ENCODE measurements around the gene HSD11B1L. TPM values are rescaled to one million over a fixed set of nuclear protein-coding genes. Genes with fewer than 3 reads are reported as not detected.

HSD11B1L gene
- total RNA-seq, 1 experiment from 2014 or later, result 6.0 TPM

DNA sequence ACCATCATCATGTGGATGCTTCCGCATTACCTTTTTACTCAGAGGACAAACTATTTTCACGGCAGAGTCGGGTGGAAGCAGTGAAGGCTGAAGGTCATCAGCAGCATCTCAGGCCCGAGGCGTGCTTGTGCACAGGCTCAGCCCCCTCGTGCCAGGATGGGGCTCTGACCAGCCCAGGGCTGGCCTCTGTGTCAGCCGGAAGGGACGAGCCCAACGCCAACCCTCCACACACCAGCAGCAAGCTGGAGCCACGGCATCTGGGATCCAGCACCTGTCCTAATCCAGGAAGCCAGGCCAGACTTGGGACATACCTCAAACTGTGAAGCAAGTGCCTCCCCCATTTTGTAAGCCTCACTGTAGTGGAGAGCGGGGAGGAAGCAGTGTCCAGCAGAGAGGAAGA, 11.6 kb upstream of the HSD11B1L start:
- Histone ChIP-seq H3K4me1 (ENCODE audit: control insufficient read depth in 1 of 2, insufficient read depth in 2 of 2, low read length in 2 of 2) (no peaks in the 10 kb centered on the region; a peak in 2 of 4 replicates), H3K4me3 (replicated peaks in 1 of 2; ENCODE audit: low read depth in 1 of 2, low read length in 2 of 2) (no peak overlapping the region), H3K36me3 (ENCODE audit: control insufficient read depth in 1 of 2, insufficient read depth in 2 of 2, low read length in 2 of 2) (peaks cover 32 to 49% of the 10 kb centered on the region in 2 experiments; a peak in 3 of 4 replicates), H3K9me2 (ENCODE audit: insufficient read depth) (no peaks in the 10 kb centered on the region), H3K27me3 (ENCODE audit: insufficient read depth, low read length) (no peaks in the 10 kb centered on the region), H3K79me2 (ENCODE audit: insufficient read depth, low read length) (no peaks in the 10 kb centered on the region), H3K4me2 (ENCODE audit: low read length) (no peak overlapping the region), H3K9me3 (ENCODE audit: control insufficient read depth in 1 of 2, insufficient read depth in 1 of 2, low read depth in 1 of 2, low read length in 2 of 2) (no peaks in the 10 kb centered on the region), H4K20me1 (ENCODE audit: insufficient read depth) (no peaks in the 10 kb centered on the region), H3K9ac (ENCODE audit: low read length) (no peak overlapping the region), H3K27ac (ENCODE audit: low read depth, low read length) (no peak overlapping the region), H2AFZ (ENCODE audit: low read depth, low read length, poor library complexity, severe bottlenecking) (no peak overlapping the region)
- no peak for TF ChIP-seq POLR2A (IDR thresholded peaks at IDR 0.05; ENCODE audit: borderline replicate concordance, extremely low read depth, insufficient read depth, insufficient read length)
- no peak for TF ChIP-seq SP1 (IDR thresholded peaks at IDR 0.05; ENCODE audit: low read depth)
- TF ChIP-seq, protein P1, sequence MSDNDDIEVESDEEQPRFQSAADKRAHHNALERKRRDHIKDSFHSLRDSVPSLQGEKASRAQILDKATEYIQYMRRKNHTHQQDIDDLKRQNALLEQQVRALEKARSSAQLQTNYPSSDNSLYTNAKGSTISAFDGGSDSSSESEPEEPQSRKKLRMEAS (IDR thresholded peaks at IDR 0.05), result no peak
- TF ChIP-seq EGR1 (IDR thresholded peaks at IDR 0.05; ENCODE audit: low read depth), result no peak
- CTCF ChIA-PET, result no interaction called here
- ATAC-seq (no peak), DNase-seq (ENCODE audit: low read depth, low spot score) (no peak)
- intact Hi-C loops (cut with micrococcal nuclease), result no loop called here
- POLR2A ChIA-PET, result no interaction called here
- BruUV-seq (replicated peaks), result no TSS peak
- RAD21 ChIA-PET (ENCODE audit: low non-redundant PET in 1 of 2, low total read pairs in 2 of 2, uncharacterized antibody in 2 of 2, unreplicated experiment in 2 of 2), result no interaction called here

DNA sequence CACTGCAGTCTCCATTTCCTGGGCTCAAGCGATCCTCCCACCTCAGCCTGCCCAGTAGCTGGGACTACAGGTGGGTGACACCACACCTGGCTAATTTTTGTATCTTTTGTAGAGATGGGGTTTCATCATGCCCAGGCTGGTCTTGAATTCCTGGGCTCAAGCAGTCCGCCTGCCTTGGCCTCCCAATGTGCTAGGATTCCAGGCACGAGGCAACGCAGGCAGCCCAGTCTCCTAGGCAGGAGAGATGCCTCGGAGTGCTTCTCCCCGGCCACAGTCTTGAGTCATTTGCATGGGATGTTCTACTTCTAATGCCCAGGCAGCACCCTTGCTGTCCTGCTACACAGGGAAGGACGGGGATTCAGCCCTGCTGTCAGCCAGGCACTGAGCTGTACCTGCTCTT, 9.2 kb upstream of the HSD11B1L start:
- no peak for DNase-seq (ENCODE audit: low read depth, low spot score)
- no peaks in the 10 kb centered on the region for H3K9me2 ChIP-seq (ENCODE audit: insufficient read depth)
- no peaks in the 10 kb centered on the region for H3K4me1 ChIP-seq (ENCODE audit: control insufficient read depth in 1 of 2, insufficient read depth in 2 of 2, low read length in 2 of 2)
- POLR2A ChIA-PET, result no interaction called here
- CTCF ChIA-PET, result interaction anchor here (1.0 to 1.1 kb wide), 2 partner anchors 15 to 18 kb away, joined by 3 read pairs; no protein-coding TSS in a partner anchor
- no TSS peak for BruUV-seq (replicated peaks)
- no peak overlapping the region for H3K27ac ChIP-seq (ENCODE audit: low read depth, low read length)
- no peaks in the 10 kb centered on the region for H4K20me1 ChIP-seq (ENCODE audit: insufficient read depth)
- intact Hi-C loops (cut with micrococcal nuclease), result no loop called here
- no peaks in the 10 kb centered on the region for H3K27me3 ChIP-seq (ENCODE audit: insufficient read depth, low read length)
- no peaks in the 10 kb centered on the region for H3K79me2 ChIP-seq (ENCODE audit: insufficient read depth, low read length)
- no peak overlapping the region for H3K4me3 ChIP-seq (replicated peaks in 1 of 2; ENCODE audit: low read depth in 1 of 2, low read length in 2 of 2)
- no peak overlapping the region for H3K9ac ChIP-seq (ENCODE audit: low read length)
- no peak for ATAC-seq
- H3K4me2 ChIP-seq (ENCODE audit: low read length), result no peak overlapping the region
- no peaks in the 10 kb centered on the region for H3K9me3 ChIP-seq (ENCODE audit: control insufficient read depth in 1 of 2, insufficient read depth in 1 of 2, low read depth in 1 of 2, low read length in 2 of 2)
- RAD21 ChIA-PET (ENCODE audit: low non-redundant PET in 1 of 2, low total read pairs in 2 of 2, uncharacterized antibody in 2 of 2, unreplicated experiment in 2 of 2), result no interaction called here
- no peak overlapping the region for H2AFZ ChIP-seq (ENCODE audit: low read depth, low read length, poor library complexity, severe bottlenecking)
- peaks cover 17 to 26% of the 10 kb centered on the region in 2 experiments; a peak in 3 of 4 replicates for H3K36me3 ChIP-seq (ENCODE audit: control insufficient read depth in 1 of 2, insufficient read depth in 2 of 2, low read length in 2 of 2)
- TF ChIP-seq CEBPB (IDR thresholded peaks at IDR 0.05; ENCODE audit: low read depth), result no peak
- TF ChIP-seq, protein P2, sequence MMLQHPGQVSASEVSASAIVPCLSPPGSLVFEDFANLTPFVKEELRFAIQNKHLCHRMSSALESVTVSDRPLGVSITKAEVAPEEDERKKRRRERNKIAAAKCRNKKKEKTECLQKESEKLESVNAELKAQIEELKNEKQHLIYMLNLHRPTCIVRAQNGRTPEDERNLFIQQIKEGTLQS (IDR thresholded peaks at IDR 0.05), result no peak
- no peak for TF ChIP-seq EZH2phosphoT487 (IDR thresholded peaks at IDR 0.05; ENCODE audit: borderline replicate concordance)
- no peak for TF ChIP-seq JUND (IDR thresholded peaks at IDR 0.05)
- TF ChIP-seq, protein P3, sequence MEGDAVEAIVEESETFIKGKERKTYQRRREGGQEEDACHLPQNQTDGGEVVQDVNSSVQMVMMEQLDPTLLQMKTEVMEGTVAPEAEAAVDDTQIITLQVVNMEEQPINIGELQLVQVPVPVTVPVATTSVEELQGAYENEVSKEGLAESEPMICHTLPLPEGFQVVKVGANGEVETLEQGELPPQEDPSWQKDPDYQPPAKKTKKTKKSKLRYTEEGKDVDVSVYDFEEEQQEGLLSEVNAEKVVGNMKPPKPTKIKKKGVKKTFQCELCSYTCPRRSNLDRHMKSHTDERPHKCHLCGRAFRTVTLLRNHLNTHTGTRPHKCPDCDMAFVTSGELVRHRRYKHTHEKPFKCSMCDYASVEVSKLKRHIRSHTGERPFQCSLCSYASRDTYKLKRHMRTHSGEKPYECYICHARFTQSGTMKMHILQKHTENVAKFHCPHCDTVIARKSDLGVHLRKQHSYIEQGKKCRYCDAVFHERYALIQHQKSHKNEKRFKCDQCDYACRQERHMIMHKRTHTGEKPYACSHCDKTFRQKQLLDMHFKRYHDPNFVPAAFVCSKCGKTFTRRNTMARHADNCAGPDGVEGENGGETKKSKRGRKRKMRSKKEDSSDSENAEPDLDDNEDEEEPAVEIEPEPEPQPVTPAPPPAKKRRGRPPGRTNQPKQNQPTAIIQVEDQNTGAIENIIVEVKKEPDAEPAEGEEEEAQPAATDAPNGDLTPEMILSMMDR (IDR thresholded peaks at IDR 0.05 in 2 of 3, conservative IDR thresholded peaks at IDR 0.05 in 1 of 3; ENCODE audit: borderline replicate concordance in 1 of 3, insufficient read depth in 1 of 3, low read depth in 2 of 3, low read length in 2 of 3), result no peak
- no peak for TF ChIP-seq SP1 (IDR thresholded peaks at IDR 0.05; ENCODE audit: low read depth)
- TF ChIP-seq, protein P4, sequence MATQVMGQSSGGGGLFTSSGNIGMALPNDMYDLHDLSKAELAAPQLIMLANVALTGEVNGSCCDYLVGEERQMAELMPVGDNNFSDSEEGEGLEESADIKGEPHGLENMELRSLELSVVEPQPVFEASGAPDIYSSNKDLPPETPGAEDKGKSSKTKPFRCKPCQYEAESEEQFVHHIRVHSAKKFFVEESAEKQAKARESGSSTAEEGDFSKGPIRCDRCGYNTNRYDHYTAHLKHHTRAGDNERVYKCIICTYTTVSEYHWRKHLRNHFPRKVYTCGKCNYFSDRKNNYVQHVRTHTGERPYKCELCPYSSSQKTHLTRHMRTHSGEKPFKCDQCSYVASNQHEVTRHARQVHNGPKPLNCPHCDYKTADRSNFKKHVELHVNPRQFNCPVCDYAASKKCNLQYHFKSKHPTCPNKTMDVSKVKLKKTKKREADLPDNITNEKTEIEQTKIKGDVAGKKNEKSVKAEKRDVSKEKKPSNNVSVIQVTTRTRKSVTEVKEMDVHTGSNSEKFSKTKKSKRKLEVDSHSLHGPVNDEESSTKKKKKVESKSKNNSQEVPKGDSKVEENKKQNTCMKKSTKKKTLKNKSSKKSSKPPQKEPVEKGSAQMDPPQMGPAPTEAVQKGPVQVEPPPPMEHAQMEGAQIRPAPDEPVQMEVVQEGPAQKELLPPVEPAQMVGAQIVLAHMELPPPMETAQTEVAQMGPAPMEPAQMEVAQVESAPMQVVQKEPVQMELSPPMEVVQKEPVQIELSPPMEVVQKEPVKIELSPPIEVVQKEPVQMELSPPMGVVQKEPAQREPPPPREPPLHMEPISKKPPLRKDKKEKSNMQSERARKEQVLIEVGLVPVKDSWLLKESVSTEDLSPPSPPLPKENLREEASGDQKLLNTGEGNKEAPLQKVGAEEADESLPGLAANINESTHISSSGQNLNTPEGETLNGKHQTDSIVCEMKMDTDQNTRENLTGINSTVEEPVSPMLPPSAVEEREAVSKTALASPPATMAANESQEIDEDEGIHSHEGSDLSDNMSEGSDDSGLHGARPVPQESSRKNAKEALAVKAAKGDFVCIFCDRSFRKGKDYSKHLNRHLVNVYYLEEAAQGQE (IDR thresholded peaks at IDR 0.05; ENCODE audit: low read depth), result no peak
- no peak for TF ChIP-seq SRF (IDR thresholded peaks at IDR 0.05; ENCODE audit: low read depth)
- TF ChIP-seq TCF7L2 (IDR thresholded peaks at IDR 0.05; ENCODE audit: borderline replicate concordance, extremely low read depth, insufficient read depth, insufficient read length), result no peak
- no peak for TF ChIP-seq POLR2A (IDR thresholded peaks at IDR 0.05; ENCODE audit: borderline replicate concordance, extremely low read depth, insufficient read depth, insufficient read length)
- no peak for TF ChIP-seq YY1 (IDR thresholded peaks at IDR 0.05; ENCODE audit: extremely low read depth, insufficient replicate concordance, low read depth, low read length)
- no peak for TF ChIP-seq ZFX (IDR thresholded peaks at IDR 0.05)
- TF ChIP-seq ELF1 (IDR thresholded peaks at IDR 0.05; ENCODE audit: borderline replicate concordance, low read depth), result no peak
- TF ChIP-seq EZH2 (IDR thresholded peaks at IDR 0.05), result no peak
